Mesenchymal stem cell (in vitro differentiated cells and primary cell): ENCODE measurements around the gene ACACB.

ENCODE experiments used
- DNase-seq: peaks from one replicate; pipeline ENCODE4 v3.0.0-alpha.2; 2013
- H2AFZ ChIP-seq: one replicate; pipeline ENCODE4 v1.6.1; 2013; ENCODE audit warnings: low read depth, mild to moderate bottlenecking, control low read depth, inconsistent platforms, low read length, moderate library complexity
- H2AK5ac ChIP-seq: 2 replicates; pipeline ENCODE4 v1.6.1; 2013; ENCODE audit warnings: low read length, moderate library complexity, mild to moderate bottlenecking, inconsistent platforms; ENCODE audit not compliant: severe bottlenecking
- H2BK120ac ChIP-seq: one replicate; pipeline ENCODE4 v1.6.1; 2013; ENCODE audit warnings: low read depth, mild to moderate bottlenecking, inconsistent platforms, low read length, moderate library complexity
- H2BK12ac ChIP-seq, 2 experiments: one replicate each; pipeline ENCODE4 v1.6.1; 2013; ENCODE audit warnings: inconsistent platforms in 2 of 2, low read length in 2 of 2, mild to moderate bottlenecking in 2 of 2, moderate library complexity in 2 of 2, control low read depth in 1 of 2
- H2BK15ac ChIP-seq: one replicate; pipeline ENCODE4 v1.6.1; 2013; ENCODE audit warnings: mild to moderate bottlenecking, low read depth, inconsistent platforms; ENCODE audit not compliant: poor library complexity, severe bottlenecking
- H2BK5ac ChIP-seq: 2 replicates; pipeline ENCODE4 v1.6.1; 2013; ENCODE audit warnings: low read depth, mild to moderate bottlenecking, low read length, control low read depth, inconsistent platforms; ENCODE audit not compliant: poor library complexity, severe bottlenecking
- H3K14ac ChIP-seq, 2 experiments: one replicate each; pipeline ENCODE4 v1.6.1; 2013; ENCODE audit warnings: inconsistent platforms in 2 of 2, low read length in 2 of 2, control low read depth in 1 of 2, mild to moderate bottlenecking in 1 of 2, moderate library complexity in 1 of 2
- H3K18ac ChIP-seq, 2 experiments: one replicate each; pipeline ENCODE4 v1.6.1; 2013; ENCODE audit warnings: inconsistent platforms in 2 of 2, low read length in 2 of 2, control low read depth in 1 of 2, low read depth in 1 of 2, mild to moderate bottlenecking in 1 of 2
- H3K23ac ChIP-seq, 2 experiments: one replicate each; pipeline ENCODE4 v1.6.1; 2013; ENCODE audit warnings: inconsistent platforms in 2 of 2, low read length in 2 of 2, mild to moderate bottlenecking in 2 of 2, moderate library complexity in 2 of 2, control low read depth in 1 of 2
- H3K27ac ChIP-seq: 2 replicates; pipeline ENCODE4 v1.5.1; 2013; ENCODE audit warnings: mild to moderate bottlenecking, moderate library complexity, low read length, control low read depth, inconsistent platforms; ENCODE audit not compliant: poor library complexity, severe bottlenecking
- H3K27me3 ChIP-seq, 2 experiments: 2 replicates each; pipeline versions ENCODE4 v1.6.1 to v1.7.0; 2013; ENCODE audit warnings: low read length in 2 of 2, mild to moderate bottlenecking in 2 of 2, moderate library complexity in 2 of 2, control low read depth in 1 of 2, inconsistent platforms in 1 of 2; ENCODE audit not compliant: control insufficient read depth in 1 of 2, insufficient read depth in 1 of 2
- H3K36me3 ChIP-seq, 2 experiments: 2 replicates each; pipeline versions ENCODE4 v1.6.1 to v1.7.0; 2013; ENCODE audit warnings: low read length in 2 of 2, control low read depth in 1 of 2, inconsistent platforms in 1 of 2, low read depth in 1 of 2, mild to moderate bottlenecking in 1 of 2; ENCODE audit not compliant: insufficient read depth in 2 of 2, control insufficient read depth in 1 of 2
- H3K4ac ChIP-seq, 2 experiments: one replicate each; pipeline ENCODE4 v1.6.1; 2013; ENCODE audit warnings: inconsistent platforms in 2 of 2, low read length in 2 of 2, mild to moderate bottlenecking in 2 of 2, moderate library complexity in 2 of 2, control low read depth in 1 of 2, low read depth in 1 of 2
- H3K4me1 ChIP-seq: 2 replicates; pipeline ENCODE4 v1.6.1; 2013; ENCODE audit warnings: low read depth, low read length, control low read depth; ENCODE audit not compliant: control insufficient read depth, insufficient read depth
- H3K4me2 ChIP-seq: 2 replicates; pipeline ENCODE4 v1.6.1; 2013; ENCODE audit warnings: low read length, mild to moderate bottlenecking, inconsistent platforms; ENCODE audit not compliant: poor library complexity, severe bottlenecking
- H3K4me3 ChIP-seq, 2 experiments: 2 replicates each; pipeline versions ENCODE4 v1.5.1 to v1.7.0; 2013; ENCODE audit warnings: low read length in 2 of 2, mild to moderate bottlenecking in 2 of 2, control low read depth in 1 of 2, low read depth in 1 of 2; ENCODE audit not compliant: insufficient read depth in 1 of 2
- H3K79me1 ChIP-seq: replicated peaks from 2 replicates; pipeline ENCODE4 v1.6.1; 2013; ENCODE audit warnings: mild to moderate bottlenecking, control low read depth, low read length, inconsistent platforms; ENCODE audit not compliant: poor library complexity, severe bottlenecking
- H3K9ac ChIP-seq: 2 replicates; pipeline ENCODE4 v1.7.0; 2013; ENCODE audit warnings: mild to moderate bottlenecking, low read length, moderate library complexity
- H3K9me3 ChIP-seq: 2 replicates; pipeline ENCODE4 v1.7.0; 2013; ENCODE audit warnings: mild to moderate bottlenecking, low read length; ENCODE audit not compliant: control insufficient read depth
- H4K8ac ChIP-seq: one replicate; pipeline ENCODE4 v1.6.1; 2013; ENCODE audit warnings: inconsistent platforms, mild to moderate bottlenecking, low read length, moderate library complexity
- H4K91ac ChIP-seq: one replicate; pipeline ENCODE4 v1.6.1; 2013; ENCODE audit warnings: mild to moderate bottlenecking, low read length, inconsistent platforms
- WGBS: methylation state at CpG from one replicate; pipeline ENCODE4 v1.1.7; 2013; ENCODE audit warnings: mixed read lengths; 5-methylcytosine and 5-hydroxymethylcytosine counted together

Gene ACACB

DNA sequence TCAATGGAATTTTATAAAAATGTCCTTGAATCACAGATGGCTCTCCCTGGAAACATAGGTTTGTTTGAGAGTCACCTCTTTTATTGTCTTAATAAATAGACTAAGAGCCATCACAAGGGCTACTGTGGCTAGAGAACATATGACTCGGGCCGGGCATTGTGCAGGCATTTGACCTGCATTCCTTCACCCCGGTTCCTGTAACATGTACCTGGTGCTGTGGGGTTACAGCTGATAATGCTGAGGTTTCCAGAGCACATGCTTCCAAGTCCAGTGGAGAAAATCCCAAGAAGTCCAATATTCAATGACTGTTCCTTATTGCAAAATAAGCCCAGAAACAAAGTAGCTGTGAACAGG, 1.0 kb upstream of the ACACB start:
- peaks cover 7% of the 10 kb centered on the region for H3K4me1 ChIP-seq
- H3K27me3 ChIP-seq = no peaks in the 10 kb centered on the region
- H2AFZ ChIP-seq = no peak overlapping the region
- H3K23ac ChIP-seq = no peak overlapping the region
- no peaks in the 10 kb centered on the region for H3K79me1 ChIP-seq
- no peak for DNase-seq
- H4K8ac ChIP-seq = no peak overlapping the region
- H2BK120ac ChIP-seq = no peak overlapping the region
- H3K14ac ChIP-seq = no peak overlapping the region
- H2AK5ac ChIP-seq = no peak overlapping the region
- no peak overlapping the region for H2BK5ac ChIP-seq
- no peak overlapping the region for H3K4ac ChIP-seq
- H3K9ac ChIP-seq = no peak overlapping the region
- no peak overlapping the region for H2BK12ac ChIP-seq
- H2BK15ac ChIP-seq = no peak overlapping the region
- no peaks in the 10 kb centered on the region for H3K9me3 ChIP-seq
- H3K18ac ChIP-seq = no peak overlapping the region
- no peak overlapping the region for H3K4me2 ChIP-seq
- no peaks in the 10 kb centered on the region for H3K36me3 ChIP-seq
- H4K91ac ChIP-seq = no peak overlapping the region
- H3K27ac ChIP-seq = no peak overlapping the region
- 93% methylated on average over 3 of the region's 3 CpGs for WGBS
- H3K4me3 ChIP-seq = no peak overlapping the region

DNA sequence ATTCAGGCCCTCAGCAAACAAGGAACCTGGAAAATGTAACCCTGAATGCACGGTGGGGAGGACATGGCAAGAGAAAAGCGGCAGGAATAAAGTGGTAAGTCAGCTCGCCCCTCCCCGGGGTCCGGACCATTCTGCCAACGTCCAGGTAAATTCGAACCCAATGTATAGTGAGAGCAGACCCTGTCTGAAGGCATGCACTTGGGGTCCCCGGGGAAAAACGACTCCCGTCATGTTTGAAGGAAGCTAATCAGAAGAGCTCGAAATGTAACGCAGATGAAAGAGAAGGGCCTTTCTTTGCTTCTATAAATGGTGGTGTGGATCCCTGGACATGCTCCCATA, 193 bp downstream of the ACACB start:
- no peak overlapping the region for H3K14ac ChIP-seq
- H2AK5ac ChIP-seq = no peak overlapping the region
- no peak overlapping the region for H2BK5ac ChIP-seq
- H3K4ac ChIP-seq = no peak overlapping the region
- H3K18ac ChIP-seq = no peak overlapping the region
- no peak overlapping the region for H2BK120ac ChIP-seq
- no peaks in the 10 kb centered on the region for H3K36me3 ChIP-seq
- H3K27me3 ChIP-seq = no peaks in the 10 kb centered on the region
- H2AFZ ChIP-seq = no peak overlapping the region
- H3K23ac ChIP-seq = no peak overlapping the region
- no peak overlapping the region for H3K4me3 ChIP-seq
- no peak overlapping the region for H2BK15ac ChIP-seq
- no peak overlapping the region for H3K27ac ChIP-seq
- 86% methylated on average over 12 of the region's 12 CpGs for WGBS
- H3K9ac ChIP-seq = no peak overlapping the region
- no peak overlapping the region for H4K8ac ChIP-seq
- H3K4me2 ChIP-seq = no peak overlapping the region
- H2BK12ac ChIP-seq = no peak overlapping the region
- no peak overlapping the region for H4K91ac ChIP-seq
- H3K4me1 ChIP-seq = peaks cover 4% of the 10 kb centered on the region
- H3K79me1 ChIP-seq = no peaks in the 10 kb centered on the region
- no peak for DNase-seq
- no peaks in the 10 kb centered on the region for H3K9me3 ChIP-seq

- Histone ChIP-seq H2BK15ac (no peak overlapping the region), H3K18ac (no peak overlapping the region), H2BK120ac (no peak overlapping the region), H3K4ac (no peak overlapping the region), H4K8ac (no peak overlapping the region), H3K27ac (no peak overlapping the region), H3K36me3 (no peaks in the 10 kb centered on the region), H2BK12ac (no peak overlapping the region), H3K4me2 (no peak overlapping the region), H4K91ac (no peak overlapping the region), H3K27me3 (no peaks in the 10 kb centered on the region), H2AFZ (no peak overlapping the region), H3K9me3 (no peaks in the 10 kb centered on the region), H3K9ac (no peak overlapping the region), H3K4me1 (peaks cover 4% of the 10 kb centered on the region), H3K23ac (no peak overlapping the region), H3K79me1 (no peaks in the 10 kb centered on the region), H2AK5ac (no peak overlapping the region), H3K4me3 (no peak overlapping the region), H2BK5ac (no peak overlapping the region), H3K14ac (no peak overlapping the region)
- DNase-seq = no peak
- WGBS = 96% methylated on average over 2 of the region's 2 CpGs
Observed at GRCh38 chr12:109120095-109120494, 3.7 kb downstream of the ACACB start.

DNA sequence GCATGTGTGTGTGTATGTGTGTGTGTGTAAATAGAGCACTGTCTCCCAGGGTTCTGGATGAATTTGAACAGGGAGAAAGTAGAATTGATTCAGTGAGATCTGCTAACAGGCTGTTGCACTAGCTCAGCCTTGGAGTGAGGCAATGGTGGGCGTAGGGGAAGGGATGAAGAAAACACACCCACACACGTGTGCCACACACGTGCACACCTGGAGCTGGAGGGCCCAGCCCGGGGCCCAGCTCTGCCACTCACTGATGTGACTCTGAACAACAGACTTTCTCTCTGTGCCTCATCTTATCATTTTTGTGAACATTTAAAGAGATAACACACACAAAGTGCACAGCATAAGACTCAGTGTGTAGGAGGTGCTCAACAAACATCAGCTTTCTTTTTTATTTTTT, 4.2 kb downstream of the ACACB start:
- H3K18ac ChIP-seq = no peak overlapping the region
- H2BK120ac ChIP-seq = no peak overlapping the region
- H2BK15ac ChIP-seq = no peak overlapping the region
- no peak overlapping the region for H2BK5ac ChIP-seq
- peaks cover 3% of the 10 kb centered on the region for H3K4me1 ChIP-seq
- no peak overlapping the region for H3K14ac ChIP-seq
- H3K9ac ChIP-seq = no peak overlapping the region
- no peak overlapping the region for H4K91ac ChIP-seq
- no peak overlapping the region for H3K4me3 ChIP-seq
- no peak overlapping the region for H2BK12ac ChIP-seq
- no peak overlapping the region for H2AK5ac ChIP-seq
- no peak overlapping the region for H3K4me2 ChIP-seq
- no peaks in the 10 kb centered on the region for H3K36me3 ChIP-seq
- no peak for DNase-seq
- no peaks in the 10 kb centered on the region for H3K27me3 ChIP-seq
- H4K8ac ChIP-seq = no peak overlapping the region
- 88% methylated on average over 4 of the region's 4 CpGs for WGBS
- no peak overlapping the region for H2AFZ ChIP-seq
- no peak overlapping the region for H3K23ac ChIP-seq
- no peaks in the 10 kb centered on the region for H3K79me1 ChIP-seq
- H3K4ac ChIP-seq = no peak overlapping the region
- no peak overlapping the region for H3K27ac ChIP-seq
- no peaks in the 10 kb centered on the region for H3K9me3 ChIP-seq
